HL-60 (cell line): ENCODE measurements around the gene STKLD1.

Experiments used
- CTCF ChIP-seq: IDR thresholded peaks from one replicate; pipeline ENCODE4 v1.5.1; 2011; ENCODE audit warnings: low read length, control low read depth, inconsistent platforms; ENCODE audit not compliant: insufficient read depth
- GABPA ChIP-seq: IDR thresholded peaks from 2 replicates; pipeline ENCODE4 v1.6.1; 2012; ENCODE audit warnings: low read depth
- POLR2AphosphoS5 ChIP-seq: IDR thresholded peaks from 2 replicates; pipeline ENCODE4 v1.6.1; 2012; ENCODE audit warnings: low read depth
- REST ChIP-seq: IDR thresholded peaks from 2 replicates; pipeline ENCODE4 v1.6.1; 2012; ENCODE audit warnings: low read depth; ENCODE audit not compliant: insufficient replicate concordance
- SPI1 ChIP-seq: IDR thresholded peaks from 2 replicates; pipeline ENCODE4 v1.6.1; 2012; ENCODE audit warnings: low read depth, mild to moderate bottlenecking, borderline replicate concordance

- TF ChIP-seq CTCF (no peak), SPI1 (no peak), GABPA (no peak), REST (no peak), POLR2AphosphoS5 (no peak)
Observed at GRCh38 chr9:133394687-133395271, 18.6 kb downstream of the STKLD1 start.
